ENCODE results near the gene PARS2.
A peak's percentile ranks its signal among the peaks of the same experiment; 100 is the strongest.

The PARS2 gene

GRCh38 chr1:54774820-54775498 lies 10.6 kb upstream of the PARS2 start:
- no peak for TF ChIP-seq Cebpa-rat (IDR thresholded peaks at IDR 0.05)
- Histone ChIP-seq H3K9ac (no peak overlapping the region), H3K4me3 (no peak overlapping the region), H4K20me1 (no peaks in the 10 kb centered on the region), H3K9me3 (no peaks in the 10 kb centered on the region), H3K27ac (no peak overlapping the region), H3K4me2 (no peak overlapping the region), H3K36me3 (no peaks in the 10 kb centered on the region), H3K4me1 (no peaks in the 10 kb centered on the region), H3K27me3 (no peaks in the 10 kb centered on the region)

- Histone ChIP-seq H3K4me3 (no peak overlapping the region), H3K27ac (no peak overlapping the region), H3K4me1 (no peaks in the 10 kb centered on the region), H3K27me3 (no peaks in the 10 kb centered on the region), H3K36me3 (no peaks in the 10 kb centered on the region), H3K4me2 (no peak overlapping the region), H3K9me3 (no peaks in the 10 kb centered on the region), H4K20me1 (no peaks in the 10 kb centered on the region), H3K9ac (no peak overlapping the region)
- no peak for TF ChIP-seq Cebpa-rat (IDR thresholded peaks at IDR 0.05)
Observed at GRCh38 chr1:54772951-54773350, 8.6 kb upstream of the PARS2 start.

- H3K27me3 ChIP-seq: no peaks in the 10 kb centered on the region
- no peaks in the 10 kb centered on the region for H3K9me3 ChIP-seq
- no peak overlapping the region for H3K9ac ChIP-seq
- H3K4me1 ChIP-seq: peaks cover 17% of the 10 kb centered on the region
- no peaks in the 10 kb centered on the region for H4K20me1 ChIP-seq
- H3K36me3 ChIP-seq: no peaks in the 10 kb centered on the region
- no peak overlapping the region for H3K27ac ChIP-seq
- H3K4me3 ChIP-seq: no peak overlapping the region
- H3K4me2 ChIP-seq: no peak overlapping the region
- no peak for TF ChIP-seq Cebpa-rat (IDR thresholded peaks at IDR 0.05)
Observed at GRCh38 chr1:54768093-54768492, 3.8 kb upstream of the PARS2 start.

GRCh38 chr1:54767526-54767925 lies 3.2 kb upstream of the PARS2 start:
- H3K4me1 ChIP-seq: peaks cover 21% of the 10 kb centered on the region
- no peak overlapping the region for H3K9ac ChIP-seq
- no peak for TF ChIP-seq Cebpa-rat (IDR thresholded peaks at IDR 0.05)
- no peak overlapping the region for H3K4me3 ChIP-seq
- H3K36me3 ChIP-seq: no peaks in the 10 kb centered on the region
- no peaks in the 10 kb centered on the region for H3K9me3 ChIP-seq
- H4K20me1 ChIP-seq: no peaks in the 10 kb centered on the region
- no peak overlapping the region for H3K4me2 ChIP-seq
- no peaks in the 10 kb centered on the region for H3K27me3 ChIP-seq
- no peak overlapping the region for H3K27ac ChIP-seq

GRCh38 chr1:54766726-54767125 lies 2.4 kb upstream of the PARS2 start:
- H3K36me3 ChIP-seq: no peaks in the 10 kb centered on the region
- H4K20me1 ChIP-seq: no peaks in the 10 kb centered on the region
- H3K27ac ChIP-seq: no peak overlapping the region
- TF ChIP-seq Cebpa-rat (IDR thresholded peaks at IDR 0.05): no peak
- H3K4me3 ChIP-seq: no peak overlapping the region
- H3K27me3 ChIP-seq: no peaks in the 10 kb centered on the region
- H3K9me3 ChIP-seq: no peaks in the 10 kb centered on the region
- H3K4me2 ChIP-seq: no peak overlapping the region
- peaks cover 21% of the 10 kb centered on the region for H3K4me1 ChIP-seq
- no peak overlapping the region for H3K9ac ChIP-seq

GRCh38 chr1:54764922-54765561 lies 719 bp upstream of the PARS2 start:
- H3K27ac ChIP-seq: no peak overlapping the region
- H3K4me3 ChIP-seq: peak overlapping the region; percentile 83
- no peak for TF ChIP-seq Cebpa-rat (IDR thresholded peaks at IDR 0.05)
- no peaks in the 10 kb centered on the region for H4K20me1 ChIP-seq
- peaks cover 21% of the 10 kb centered on the region for H3K4me1 ChIP-seq
- no peaks in the 10 kb centered on the region for H3K9me3 ChIP-seq
- no peaks in the 10 kb centered on the region for H3K36me3 ChIP-seq
- H3K27me3 ChIP-seq: no peaks in the 10 kb centered on the region
- peak overlapping the region; percentile 67 for H3K4me2 ChIP-seq
- H3K9ac ChIP-seq: no peak overlapping the region

GRCh38 chr1:54763816-54764132 lies 549 bp downstream of the PARS2 start:
- no peak for TF ChIP-seq Cebpa-rat (IDR thresholded peaks at IDR 0.05)
- Histone ChIP-seq H3K4me1 (peaks cover 21% of the 10 kb centered on the region), H3K4me2 (peak overlapping the region; percentile 76), H3K9ac (peak overlapping the region; percentile 86), H3K27me3 (no peaks in the 10 kb centered on the region), H3K36me3 (peaks cover 6% of the 10 kb centered on the region; the same call in 1 of the 2 replicates), H3K9me3 (no peaks in the 10 kb centered on the region), H3K27ac (peak overlapping the region; percentile 84), H3K4me3 (peak overlapping the region; percentile 83), H4K20me1 (no peaks in the 10 kb centered on the region; the same call in 1 of the 2 replicates)

- no peak for TF ChIP-seq Cebpa-rat (IDR thresholded peaks at IDR 0.05)
- Histone ChIP-seq H3K9me3 (no peaks in the 10 kb centered on the region), H3K4me1 (peaks cover 12% of the 10 kb centered on the region), H4K20me1 (no peaks in the 10 kb centered on the region; the same call in 1 of the 2 replicates), H3K4me3 (no peak overlapping the region), H3K4me2 (no peak overlapping the region), H3K27me3 (no peaks in the 10 kb centered on the region), H3K36me3 (peaks cover 34% of the 10 kb centered on the region), H3K9ac (no peak overlapping the region), H3K27ac (no peak overlapping the region)
Observed at GRCh38 chr1:54758678-54759348, 5.5 kb downstream of the PARS2 start.

- Histone ChIP-seq H3K4me2 (no peak overlapping the region), H3K9ac (no peak overlapping the region), H3K4me3 (no peak overlapping the region), H3K9me3 (no peaks in the 10 kb centered on the region), H3K27ac (no peak overlapping the region), H4K20me1 (no peaks in the 10 kb centered on the region; the same call in 1 of the 2 replicates), H3K4me1 (peaks cover 2% of the 10 kb centered on the region; the same call in 1 of the 2 replicates), H3K27me3 (no peaks in the 10 kb centered on the region), H3K36me3 (peaks cover 34% of the 10 kb centered on the region)
- TF ChIP-seq Cebpa-rat (IDR thresholded peaks at IDR 0.05): no peak
Observed at GRCh38 chr1:54757833-54758232, 6.5 kb downstream of the PARS2 start.
